GM12801 (cell line): ENCODE measurements around the gene PGLYRP4.

ENCODE experiments used
- TF ChIP-seq, protein P1 (sequence below): IDR thresholded peaks from one replicate; pipeline ENCODE4 v1.5.1; 2011; ENCODE audit warnings: control low read depth; ENCODE audit not compliant: insufficient read length; ENCODE audit errors: extremely low read depth

The PGLYRP4 gene

GRCh38 chr1:153341431-153341934 is 7.2 kb downstream of the PGLYRP4 start:
- TF ChIP-seq, protein P1, sequence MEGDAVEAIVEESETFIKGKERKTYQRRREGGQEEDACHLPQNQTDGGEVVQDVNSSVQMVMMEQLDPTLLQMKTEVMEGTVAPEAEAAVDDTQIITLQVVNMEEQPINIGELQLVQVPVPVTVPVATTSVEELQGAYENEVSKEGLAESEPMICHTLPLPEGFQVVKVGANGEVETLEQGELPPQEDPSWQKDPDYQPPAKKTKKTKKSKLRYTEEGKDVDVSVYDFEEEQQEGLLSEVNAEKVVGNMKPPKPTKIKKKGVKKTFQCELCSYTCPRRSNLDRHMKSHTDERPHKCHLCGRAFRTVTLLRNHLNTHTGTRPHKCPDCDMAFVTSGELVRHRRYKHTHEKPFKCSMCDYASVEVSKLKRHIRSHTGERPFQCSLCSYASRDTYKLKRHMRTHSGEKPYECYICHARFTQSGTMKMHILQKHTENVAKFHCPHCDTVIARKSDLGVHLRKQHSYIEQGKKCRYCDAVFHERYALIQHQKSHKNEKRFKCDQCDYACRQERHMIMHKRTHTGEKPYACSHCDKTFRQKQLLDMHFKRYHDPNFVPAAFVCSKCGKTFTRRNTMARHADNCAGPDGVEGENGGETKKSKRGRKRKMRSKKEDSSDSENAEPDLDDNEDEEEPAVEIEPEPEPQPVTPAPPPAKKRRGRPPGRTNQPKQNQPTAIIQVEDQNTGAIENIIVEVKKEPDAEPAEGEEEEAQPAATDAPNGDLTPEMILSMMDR = no peak

GRCh38 chr1:153340356-153340755 is 8.3 kb downstream of the PGLYRP4 start:
- TF ChIP-seq, protein P1 = no peak

DNA sequence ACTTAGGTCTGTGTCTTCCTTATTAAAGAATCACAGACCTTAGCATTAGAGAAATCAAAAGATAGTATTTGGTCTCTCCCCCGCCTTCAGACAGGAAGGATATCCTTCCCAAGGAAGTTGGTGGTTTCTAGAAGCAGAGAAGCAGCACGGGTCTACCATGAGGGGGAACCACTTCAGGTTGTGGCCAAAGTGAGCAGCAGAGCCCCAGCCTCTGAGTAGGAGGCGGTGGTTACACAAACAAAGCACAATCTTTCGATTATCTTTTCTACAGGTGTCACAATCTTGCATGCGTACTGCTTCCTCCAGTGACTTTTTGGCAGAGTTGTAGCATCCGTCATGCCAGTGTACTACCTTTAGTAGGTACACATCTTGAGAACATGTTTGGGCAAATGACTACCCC is 8.8 kb downstream of the PGLYRP4 start:
- TF ChIP-seq, protein P1 = no peak

DNA sequence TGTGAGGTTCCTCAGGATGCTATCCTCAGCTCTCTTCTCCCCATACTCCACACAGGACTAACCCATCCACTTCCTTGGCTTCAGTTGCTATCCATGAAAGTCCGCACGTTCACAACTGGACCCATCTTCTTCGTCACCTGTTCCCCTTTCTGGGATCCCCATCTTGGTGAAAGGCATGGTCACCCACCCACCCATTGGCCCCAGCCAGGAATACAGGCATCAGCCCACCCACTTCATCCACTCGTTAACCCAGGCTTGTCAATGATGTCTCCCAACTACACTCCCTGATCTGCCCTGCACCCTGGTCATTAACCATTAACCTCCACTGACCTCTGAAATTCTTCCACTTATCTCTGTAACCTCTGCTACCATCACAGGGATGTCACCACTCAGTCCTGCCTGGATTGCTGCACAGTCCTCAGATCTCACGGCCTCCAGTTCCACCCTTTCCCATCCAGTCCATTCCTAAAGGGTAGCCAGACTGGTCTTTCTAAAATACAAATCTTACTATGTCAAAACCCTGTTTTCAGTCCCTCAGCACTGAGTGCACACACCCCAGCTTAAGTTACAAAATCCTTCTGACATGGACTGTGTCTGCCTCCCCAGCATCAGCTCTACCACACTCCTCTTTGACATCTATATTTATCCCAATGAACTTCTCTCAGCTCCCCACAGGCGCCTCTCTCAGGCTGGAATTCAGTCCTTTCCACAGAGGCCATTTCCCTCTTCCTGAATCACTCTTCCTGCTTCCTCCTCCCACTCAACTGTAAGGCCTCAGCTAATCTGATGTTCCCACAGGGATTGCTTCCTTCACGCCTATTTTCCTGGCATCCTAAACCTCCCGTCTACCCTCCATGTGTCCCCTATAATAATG is 10.4 kb downstream of the PGLYRP4 start:
- TF ChIP-seq, protein P1 = no peak

DNA sequence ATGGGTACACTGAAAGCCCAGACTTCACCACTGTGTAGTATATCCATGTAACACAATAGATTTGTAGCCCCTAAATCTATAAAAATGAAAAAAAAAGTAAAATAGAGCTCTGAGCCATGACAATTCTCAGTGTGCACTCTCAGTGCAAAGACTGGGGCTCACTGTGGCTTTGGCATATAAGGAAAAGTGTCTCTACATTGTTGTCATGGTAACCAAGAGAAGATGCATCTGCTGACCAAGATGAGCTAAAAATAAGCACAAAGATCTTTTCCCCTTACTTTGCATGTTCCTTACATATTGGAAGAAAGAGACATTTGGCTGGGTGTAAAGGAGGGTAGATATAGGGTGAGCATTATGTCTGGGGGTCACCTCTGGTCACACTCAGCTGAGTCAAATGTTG is 12.0 kb downstream of the PGLYRP4 start:
- TF ChIP-seq, protein P1 = no peak

DNA sequence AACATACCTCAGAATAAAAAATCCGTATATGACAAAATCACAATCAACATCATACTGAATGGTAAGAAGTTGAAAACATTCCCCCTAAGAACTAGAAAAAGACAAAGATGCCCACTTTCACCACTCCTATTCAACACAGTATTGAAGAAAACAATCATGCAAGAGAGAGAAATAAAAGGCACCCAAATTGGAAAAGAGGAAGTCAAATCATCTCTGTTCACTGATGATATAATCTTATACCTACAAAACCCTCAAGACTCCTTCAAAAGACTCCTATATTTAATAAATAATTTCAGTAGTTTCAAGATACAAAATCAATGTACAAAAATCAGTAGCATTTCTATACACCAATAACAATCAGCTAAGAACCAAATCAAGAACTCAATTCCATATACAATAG is 14.7 kb downstream of the PGLYRP4 start:
- TF ChIP-seq, protein P1 = no peak

DNA sequence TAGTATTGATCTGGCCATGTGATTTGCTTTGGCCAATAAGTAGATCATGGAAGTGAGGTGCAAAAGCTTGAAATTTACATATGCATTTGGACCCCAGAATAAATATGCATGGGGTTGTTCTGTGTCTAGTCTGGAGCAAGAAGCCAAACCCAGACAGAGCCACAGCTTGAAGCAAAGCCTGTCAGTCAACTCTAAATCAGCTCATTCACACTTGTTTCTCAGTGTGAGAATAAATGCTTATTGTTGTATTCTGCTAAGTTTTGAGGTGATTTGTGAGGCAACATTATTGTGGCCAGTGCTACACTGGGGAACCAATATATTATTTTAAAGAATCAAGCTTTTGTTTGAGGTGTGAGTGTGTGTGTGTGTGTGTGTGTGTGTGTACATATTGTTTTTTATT is 23.7 kb downstream of the PGLYRP4 start:
- TF ChIP-seq, protein P1 = no peak
